OCI-LY7 (cell line): ENCODE results near the gene KRTAP10-8. TPM values are rescaled to one million over a fixed set of nuclear protein-coding genes. Genes with fewer than 3 reads are reported as not detected.

Source experiments
- BruUV-seq: library from RNA; stranded (reverse); fragments of 400-500 nt; replicated peaks from 2 replicates; lab custom pipeline; 2021; lab: Mats Ljungman, UMichigan
- CTCF ChIA-PET: fragments of 300-600 bp; sonication (Branson Sonifier 250); formaldehyde crosslinking; loops from one replicate; lab custom pipeline; 2022; ENCODE audit warnings: antibody characterized with exemption; ENCODE audit not compliant: unreplicated experiment; lab: Charles Lee
- POLR2A ChIA-PET: fragments of 300-600 bp; sonication (Branson Sonifier 250); formaldehyde crosslinking; loops from one replicate; lab custom pipeline; 2022; ENCODE audit warnings: antibody characterized with exemption; lab: Charles Lee
- DNase-seq: peaks from one replicate; pipeline ENCODE4 v3.0.0-alpha.2; 2015; ENCODE audit warnings: low spot score
- H2AFZ ChIP-seq: fragments of 200-600 bp; sonication (generic), shearing (Covaris generic); 2 replicates; pipeline ENCODE4 v1.6.1; 2014; ENCODE audit warnings: mild to moderate bottlenecking, antibody characterized with exemption, low read length, moderate library complexity
- H3K27ac ChIP-seq: fragments of 200-600 bp; sonication (generic); 2 replicates; pipeline ENCODE4 v1.5.1; 2014; ENCODE audit warnings: mixed run types, low read depth, mild to moderate bottlenecking, moderate library complexity, low read length, inconsistent platforms; ENCODE audit not compliant: poor library complexity, severe bottlenecking
- H3K36me3 ChIP-seq: fragments of 200-600 bp; sonication (generic); 2 replicates; pipeline ENCODE4 v1.6.1; 2014; ENCODE audit warnings: mild to moderate bottlenecking, antibody characterized with exemption, low read length, moderate library complexity, mixed read lengths; ENCODE audit not compliant: insufficient read depth
- H3K4me1 ChIP-seq: fragments of 200-600 bp; sonication (generic); 2 replicates; pipeline ENCODE4 v1.5.1; 2014; ENCODE audit warnings: mild to moderate bottlenecking, low read length; ENCODE audit not compliant: insufficient read depth, poor library complexity, severe bottlenecking
- H3K4me2 ChIP-seq: fragments of 200-600 bp; sonication (generic); 2 replicates; pipeline ENCODE4 v1.6.1; 2014; ENCODE audit warnings: mild to moderate bottlenecking, low read length
- H3K4me3 ChIP-seq: fragments of 200-600 bp; sonication (generic); 2 replicates; pipeline ENCODE4 v1.5.1; 2014; ENCODE audit warnings: mild to moderate bottlenecking, low read depth, low read length; ENCODE audit not compliant: poor library complexity, severe bottlenecking
- H3K79me2 ChIP-seq: fragments of 200-600 bp; sonication (generic); 2 replicates; pipeline ENCODE4 v1.6.1; 2016; ENCODE audit warnings: low read depth, mild to moderate bottlenecking, low read length, moderate library complexity, mixed read lengths; ENCODE audit not compliant: insufficient read depth
- H3K9me2 ChIP-seq: fragments of 200-600 bp; sonication (generic); 2 replicates; pipeline ENCODE4 v1.6.1; 2016; ENCODE audit warnings: mild to moderate bottlenecking, low read length, mixed read lengths; ENCODE audit not compliant: insufficient read depth
- H3K9me3 ChIP-seq: fragments of 200-600 bp; sonication (generic); 2 replicates; pipeline ENCODE4 v1.6.1; 2014; ENCODE audit warnings: mild to moderate bottlenecking, mixed run types, low read length, mixed read lengths
- H4K20me1 ChIP-seq: fragments of 200-600 bp; sonication (generic); 2 replicates; pipeline ENCODE4 v1.6.1; 2014; ENCODE audit warnings: mild to moderate bottlenecking, antibody characterized with exemption, low read length, moderate library complexity, mixed read lengths; ENCODE audit not compliant: insufficient read depth
- EZH2phosphoT487 ChIP-seq: fragments of 200-600 bp; sonication (generic); IDR thresholded peaks from 2 replicates; pipeline ENCODE4 v1.6.1; 2018; ENCODE audit warnings: low read depth, borderline replicate concordance, mild to moderate bottlenecking, mixed run types, antibody characterized with exemption, low read length, moderate library complexity, mixed read lengths
- intact Hi-C: fragments of 100-400 bp; cut with micrococcal nuclease; formaldehyde crosslinking; loops from one replicate; pipeline ENCODE4 v1.10.0; 2022; ENCODE audit not compliant: unreplicated experiment
- total RNA-seq, 2 experiments: library from RNA; depleted of rRNA in 1 of 2; stranded (reverse); fragments of >200 nt in 1 of 2; shearing (Covaris generic) in 1 of 2; gene quantifications; 2 replicates each; pipeline ENCODE4 v1.2.3, GENCODE V29; 2014 to 2022
- TF ChIP-seq, protein P1 (sequence below): fragments of 200-600 bp; sonication (generic); conservative IDR thresholded peaks from 2 replicates; pipeline ENCODE4 v1.5.1; 2014; ENCODE audit warnings: mild to moderate bottlenecking, antibody characterized with exemption, low read length, moderate library complexity, mixed read lengths

Gene KRTAP10-8
- total RNA-seq, 2 experiments from 2014 or later = not detected

DNA sequence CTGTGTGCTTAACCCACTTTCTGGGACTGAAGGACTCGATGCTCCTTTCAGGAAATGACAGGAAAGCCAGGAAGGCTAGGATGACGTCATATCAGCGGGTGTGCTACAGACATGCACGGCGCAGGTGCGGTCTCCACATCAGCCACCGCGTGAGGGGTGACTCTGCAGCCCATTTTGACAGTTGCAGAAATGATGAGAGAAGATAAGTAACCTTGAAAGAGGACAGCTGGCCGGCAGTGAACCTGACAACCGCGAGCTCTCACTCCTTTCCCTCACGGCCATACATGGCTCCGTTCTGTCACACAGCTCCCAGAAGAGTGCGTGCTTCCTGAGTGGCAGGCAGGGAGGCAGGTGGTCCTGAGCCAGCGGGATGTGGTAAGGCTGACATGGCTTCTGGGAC lies 29.8 kb upstream of the KRTAP10-8 start:
- POLR2A ChIA-PET = no interaction called here
- CTCF ChIA-PET = no interaction called here
- TF ChIP-seq, protein P1, sequence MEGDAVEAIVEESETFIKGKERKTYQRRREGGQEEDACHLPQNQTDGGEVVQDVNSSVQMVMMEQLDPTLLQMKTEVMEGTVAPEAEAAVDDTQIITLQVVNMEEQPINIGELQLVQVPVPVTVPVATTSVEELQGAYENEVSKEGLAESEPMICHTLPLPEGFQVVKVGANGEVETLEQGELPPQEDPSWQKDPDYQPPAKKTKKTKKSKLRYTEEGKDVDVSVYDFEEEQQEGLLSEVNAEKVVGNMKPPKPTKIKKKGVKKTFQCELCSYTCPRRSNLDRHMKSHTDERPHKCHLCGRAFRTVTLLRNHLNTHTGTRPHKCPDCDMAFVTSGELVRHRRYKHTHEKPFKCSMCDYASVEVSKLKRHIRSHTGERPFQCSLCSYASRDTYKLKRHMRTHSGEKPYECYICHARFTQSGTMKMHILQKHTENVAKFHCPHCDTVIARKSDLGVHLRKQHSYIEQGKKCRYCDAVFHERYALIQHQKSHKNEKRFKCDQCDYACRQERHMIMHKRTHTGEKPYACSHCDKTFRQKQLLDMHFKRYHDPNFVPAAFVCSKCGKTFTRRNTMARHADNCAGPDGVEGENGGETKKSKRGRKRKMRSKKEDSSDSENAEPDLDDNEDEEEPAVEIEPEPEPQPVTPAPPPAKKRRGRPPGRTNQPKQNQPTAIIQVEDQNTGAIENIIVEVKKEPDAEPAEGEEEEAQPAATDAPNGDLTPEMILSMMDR = no peak
- no peak for TF ChIP-seq EZH2phosphoT487

DNA sequence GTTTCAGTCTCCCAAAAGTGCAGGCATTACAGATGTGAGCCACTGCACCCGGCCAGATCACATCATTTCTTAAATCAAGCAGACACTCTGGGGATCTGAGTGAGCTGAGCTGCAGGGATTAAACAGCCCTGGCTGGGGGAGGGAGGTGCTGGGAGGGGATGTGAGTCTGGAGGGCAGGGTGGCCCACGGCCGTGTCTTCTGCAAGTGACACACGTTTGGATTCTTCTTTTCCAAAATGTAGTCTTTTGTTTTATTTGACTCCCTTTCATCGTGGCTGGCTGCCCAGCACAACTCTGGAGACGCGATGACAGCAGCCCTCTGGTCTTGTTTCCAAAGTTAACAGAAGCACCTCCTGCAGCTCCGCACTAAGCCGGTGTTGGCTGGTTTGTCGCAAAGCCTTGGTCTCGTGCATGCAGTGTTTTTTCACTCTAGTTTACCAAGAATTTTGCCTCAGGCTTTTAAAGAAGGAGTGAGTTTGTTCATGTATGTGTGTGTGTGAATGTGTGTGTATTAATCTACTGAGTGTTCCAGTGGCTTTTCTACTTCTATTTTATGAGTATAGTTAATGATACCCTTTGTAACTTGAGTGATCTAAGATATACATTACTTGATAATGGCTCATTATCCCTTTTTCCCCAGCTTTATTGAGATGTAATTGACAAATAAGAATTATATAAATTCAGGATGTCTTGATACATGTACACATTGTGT lies 28.6 kb upstream of the KRTAP10-8 start:
- Histone ChIP-seq H3K9me2 (no peaks in the 10 kb centered on the region), H3K27ac (no peak overlapping the region), H3K4me3 (no peak overlapping the region), H3K36me3 (no peaks in the 10 kb centered on the region), H4K20me1 (no peaks in the 10 kb centered on the region), H3K4me2 (no peak overlapping the region), H3K9me3 (peaks cover 10% of the 10 kb centered on the region; the same call in 1 of the 2 replicates), H3K4me1 (no peaks in the 10 kb centered on the region), H3K79me2 (no peaks in the 10 kb centered on the region), H2AFZ (no peak overlapping the region)
- BruUV-seq = no TSS peak
- ChIA-PET CTCF (no interaction called here), POLR2A (no interaction called here)
- DNase-seq = no peak
- TF ChIP-seq EZH2phosphoT487 = no peak
- TF ChIP-seq, protein P1 = no peak
- intact Hi-C loops = no loop called here

More for the DNA sequence above, 29.8 kb upstream of the KRTAP10-8 start:
- Histone ChIP-seq H3K4me2 (no peak overlapping the region), H3K27ac (no peak overlapping the region), H3K9me3 (peaks cover 10% of the 10 kb centered on the region; the same call in 1 of the 2 replicates), H3K4me1 (no peaks in the 10 kb centered on the region), H3K4me3 (no peak overlapping the region), H2AFZ (no peak overlapping the region), H3K9me2 (no peaks in the 10 kb centered on the region), H3K79me2 (no peaks in the 10 kb centered on the region), H3K36me3 (no peaks in the 10 kb centered on the region), H4K20me1 (no peaks in the 10 kb centered on the region)
- no peak for DNase-seq
- intact Hi-C loops = no loop called here
- no TSS peak for BruUV-seq

DNA sequence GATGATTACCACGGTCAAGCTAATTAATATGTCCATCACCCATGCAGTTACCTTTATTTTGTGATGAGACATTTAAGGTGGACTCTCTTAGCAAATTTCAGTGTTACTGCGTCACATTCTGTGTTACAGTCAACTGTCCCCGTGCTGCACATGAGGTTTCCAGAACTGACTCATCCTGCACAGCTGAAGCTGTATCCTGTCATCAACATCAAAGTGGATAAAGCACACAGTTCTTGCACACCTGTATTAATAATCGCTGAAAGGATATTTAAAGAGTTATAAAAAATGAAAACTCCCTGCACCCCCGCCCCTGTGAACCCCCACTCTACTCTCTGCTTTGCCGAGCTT lies 28.1 kb upstream of the KRTAP10-8 start:
- H3K79me2 ChIP-seq = no peaks in the 10 kb centered on the region
- H4K20me1 ChIP-seq = no peaks in the 10 kb centered on the region
- no peak overlapping the region for H3K27ac ChIP-seq
- H3K4me2 ChIP-seq = no peak overlapping the region
- no peaks in the 10 kb centered on the region for H3K9me2 ChIP-seq
- ChIA-PET CTCF (no interaction called here), POLR2A (no interaction called here)
- no peaks in the 10 kb centered on the region for H3K4me1 ChIP-seq
- no TSS peak for BruUV-seq
- H2AFZ ChIP-seq = no peak overlapping the region
- no peaks in the 10 kb centered on the region for H3K36me3 ChIP-seq
- H3K4me3 ChIP-seq = no peak overlapping the region
- DNase-seq = no peak
- no peak for TF ChIP-seq EZH2phosphoT487
- TF ChIP-seq, protein P1 = no peak
- intact Hi-C loops = no loop called here
- peaks cover 10% of the 10 kb centered on the region; the same call in 1 of the 2 replicates for H3K9me3 ChIP-seq
